GM13977 (cell line): ENCODE measurements around the gene RFWD3.
"Not testable (repeated sequence)": the region's sequence is repeated elsewhere in the genome, so short reads cannot be mapped to it uniquely, and the experiment has no call there.

ENCODE experiments used
- DNase-seq: peaks from one replicate; pipeline ENCODE4 v3.0.0; 2012; ENCODE audit warnings: low spot score
- in situ Hi-C: fragments of 300-500 bp; cut with MboI; formaldehyde crosslinking; loops from one replicate; pipeline ENCODE4 v1.12.0; 2022; ENCODE audit warnings: low sequenced_read_pairs, low pct_unique_long_range_greater_than_20kb, mixed read lengths, inconsistent platforms; ENCODE audit not compliant: unreplicated experiment
- TF ChIP-seq, protein P1 (sequence below): IDR thresholded peaks from 2 replicates; pipeline ENCODE4 v1.5.1; 2012; ENCODE audit warnings: mild to moderate bottlenecking, control low read depth; ENCODE audit not compliant: insufficient read depth; ENCODE audit errors: extremely low read depth, missing control alignments

Gene RFWD3

DNA sequence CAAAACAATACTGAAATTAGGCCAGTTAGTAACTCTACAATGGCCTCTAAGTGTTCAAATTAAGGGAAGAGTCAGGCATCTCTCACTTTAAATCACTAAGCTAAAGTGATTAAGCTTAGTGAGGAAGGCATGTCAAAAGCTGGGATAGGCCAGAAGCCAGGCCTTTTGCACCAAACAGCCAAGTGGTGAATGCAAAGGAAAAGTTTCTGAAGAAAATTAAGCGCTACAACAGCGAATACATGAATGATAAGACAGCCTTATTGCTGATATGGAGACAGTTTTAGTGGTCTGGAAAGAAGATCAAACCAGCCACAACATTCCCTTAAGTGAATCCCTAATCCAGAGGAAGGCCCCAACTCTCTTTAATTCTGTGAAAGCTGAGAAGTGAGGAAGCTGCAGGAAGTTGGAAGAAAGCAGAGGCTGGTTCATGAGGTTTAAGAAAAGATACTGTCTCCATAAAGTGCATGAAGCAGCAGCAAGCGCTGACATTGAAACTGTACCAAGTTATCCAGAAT is 12.1 kb downstream of the RFWD3 start:
- DNase-seq: no peak
- TF ChIP-seq, protein P1, sequence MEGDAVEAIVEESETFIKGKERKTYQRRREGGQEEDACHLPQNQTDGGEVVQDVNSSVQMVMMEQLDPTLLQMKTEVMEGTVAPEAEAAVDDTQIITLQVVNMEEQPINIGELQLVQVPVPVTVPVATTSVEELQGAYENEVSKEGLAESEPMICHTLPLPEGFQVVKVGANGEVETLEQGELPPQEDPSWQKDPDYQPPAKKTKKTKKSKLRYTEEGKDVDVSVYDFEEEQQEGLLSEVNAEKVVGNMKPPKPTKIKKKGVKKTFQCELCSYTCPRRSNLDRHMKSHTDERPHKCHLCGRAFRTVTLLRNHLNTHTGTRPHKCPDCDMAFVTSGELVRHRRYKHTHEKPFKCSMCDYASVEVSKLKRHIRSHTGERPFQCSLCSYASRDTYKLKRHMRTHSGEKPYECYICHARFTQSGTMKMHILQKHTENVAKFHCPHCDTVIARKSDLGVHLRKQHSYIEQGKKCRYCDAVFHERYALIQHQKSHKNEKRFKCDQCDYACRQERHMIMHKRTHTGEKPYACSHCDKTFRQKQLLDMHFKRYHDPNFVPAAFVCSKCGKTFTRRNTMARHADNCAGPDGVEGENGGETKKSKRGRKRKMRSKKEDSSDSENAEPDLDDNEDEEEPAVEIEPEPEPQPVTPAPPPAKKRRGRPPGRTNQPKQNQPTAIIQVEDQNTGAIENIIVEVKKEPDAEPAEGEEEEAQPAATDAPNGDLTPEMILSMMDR: no peak
- in situ Hi-C loops: no loop called here

DNA sequence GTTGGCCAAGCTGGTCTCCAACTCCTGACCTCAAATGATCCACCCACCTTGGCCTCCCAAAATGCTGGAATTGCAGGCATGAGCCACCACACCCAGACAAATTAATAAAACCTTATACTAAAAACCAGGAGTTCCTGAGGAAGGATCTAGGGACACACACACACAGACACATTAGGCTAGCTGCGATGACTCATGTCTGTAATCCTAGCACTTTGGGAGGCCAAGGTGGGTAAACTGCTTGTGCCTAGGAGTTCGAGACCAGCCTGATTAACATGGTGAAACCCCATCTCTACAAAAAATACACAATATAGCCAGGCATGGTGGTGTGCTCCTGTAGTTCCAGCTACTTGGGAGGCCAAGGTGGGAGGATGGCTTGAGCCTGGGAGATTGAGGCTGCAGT is 13.8 kb downstream of the RFWD3 start:
- DNase-seq, in situ Hi-C loops: not testable (repeated sequence)

DNA sequence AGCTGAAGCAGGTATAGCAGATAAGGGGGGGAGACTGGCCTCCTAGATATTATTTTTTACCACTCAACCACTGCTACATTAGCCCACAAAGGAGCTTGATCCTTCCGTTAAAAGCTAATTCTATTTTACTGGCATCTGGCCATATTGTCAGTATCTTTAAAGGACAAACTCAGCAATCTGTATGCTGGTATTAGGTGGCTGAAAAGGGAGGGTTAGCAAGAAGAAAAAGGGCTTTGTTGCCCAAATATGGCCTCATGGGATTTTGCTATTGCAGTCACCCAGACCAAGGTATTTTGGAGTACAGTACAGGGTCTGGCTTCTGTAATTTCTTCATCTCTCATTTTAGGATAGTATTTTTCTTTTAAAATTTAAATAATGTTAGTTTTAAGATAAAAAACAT is 14.4 kb downstream of the RFWD3 start:
- TF ChIP-seq, protein P1: no peak
- in situ Hi-C loops: no loop called here
- no peak for DNase-seq

DNA sequence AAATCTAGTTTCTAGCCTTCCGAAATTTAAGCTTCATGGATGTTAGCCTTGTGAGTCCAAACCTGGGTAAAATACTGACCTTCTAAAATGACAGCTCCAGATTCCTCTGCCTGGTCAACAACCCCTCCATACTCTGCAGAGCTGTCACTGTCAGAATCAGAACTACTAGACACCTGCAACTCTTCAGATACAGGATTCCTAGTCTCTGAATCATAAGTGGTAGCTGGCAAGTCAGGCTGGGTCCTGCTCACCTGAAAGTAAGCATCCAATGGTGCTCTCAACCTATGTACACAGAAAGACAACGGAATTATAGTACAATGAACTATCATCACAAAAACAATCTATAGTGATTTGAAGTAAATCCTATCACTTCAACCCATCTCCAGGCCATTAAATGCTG is 14.8 kb downstream of the RFWD3 start:
- in situ Hi-C loops: no loop called here
- no peak for DNase-seq
- TF ChIP-seq, protein P1: no peak

DNA sequence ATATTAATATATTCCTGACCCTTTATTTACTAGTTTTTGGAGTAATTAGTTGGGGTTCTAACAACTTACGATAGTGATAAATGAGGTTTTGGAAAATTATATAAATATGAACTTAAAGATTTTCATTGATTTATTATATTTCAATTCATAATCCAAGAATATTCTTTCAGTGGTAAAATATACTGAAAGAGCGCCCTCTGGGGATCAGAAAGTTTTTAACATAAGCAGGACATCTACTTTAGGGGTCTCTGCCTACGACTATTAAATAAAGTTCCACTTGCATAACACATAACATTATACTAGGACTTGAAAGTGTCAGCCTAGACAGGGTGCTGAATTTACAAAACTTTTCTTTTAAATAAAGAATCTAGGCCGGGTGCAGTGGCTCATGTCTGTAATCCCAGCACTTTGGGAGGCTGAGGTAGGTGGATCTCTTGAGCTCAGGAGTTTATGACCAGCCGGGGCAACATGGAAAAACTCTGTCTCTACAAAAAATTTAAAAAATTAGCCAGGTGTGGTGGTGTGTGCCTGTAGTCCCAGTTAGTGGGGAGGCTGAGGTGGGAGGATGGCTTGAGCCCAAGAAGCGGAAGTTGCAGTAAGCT is 15.6 kb downstream of the RFWD3 start:
- TF ChIP-seq, protein P1: peak; percentile 40
- in situ Hi-C loops: no loop called here
- DNase-seq: no peak

DNA sequence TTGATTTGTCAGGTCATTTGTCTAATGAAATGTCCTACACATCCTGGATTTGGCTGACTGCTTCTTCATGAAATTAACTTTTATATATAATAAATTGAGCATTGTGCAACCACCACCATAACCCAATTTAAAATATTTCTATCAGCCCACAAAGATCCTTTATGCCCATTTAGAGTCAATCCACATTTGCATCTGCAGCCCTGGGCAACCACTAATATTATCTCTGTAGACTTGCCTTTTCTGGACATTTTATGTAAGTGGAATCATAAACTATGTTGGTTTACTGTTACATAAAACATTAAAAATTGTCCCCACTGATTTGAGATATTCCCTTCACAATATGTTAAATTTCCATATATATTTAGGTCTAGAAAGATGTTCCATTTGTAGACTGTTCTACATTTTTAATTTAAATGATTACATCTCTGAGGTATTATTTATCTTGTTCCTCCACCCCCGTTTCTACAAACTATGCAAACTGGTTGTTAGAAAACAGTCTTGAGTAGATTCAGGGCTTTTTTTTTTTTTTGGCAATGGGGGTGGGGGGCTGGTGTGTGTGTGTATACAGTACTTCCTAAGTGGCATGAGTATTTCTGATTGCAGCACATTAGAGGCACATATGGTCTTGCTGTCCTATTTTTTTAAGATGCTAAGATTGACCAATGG is 16.7 kb downstream of the RFWD3 start:
- in situ Hi-C loops: loop anchor here (25.0 kb wide), 1 partner anchor 338 kb away; no protein-coding TSS in a partner anchor
- DNase-seq: no peak
- TF ChIP-seq, protein P1: no peak

DNA sequence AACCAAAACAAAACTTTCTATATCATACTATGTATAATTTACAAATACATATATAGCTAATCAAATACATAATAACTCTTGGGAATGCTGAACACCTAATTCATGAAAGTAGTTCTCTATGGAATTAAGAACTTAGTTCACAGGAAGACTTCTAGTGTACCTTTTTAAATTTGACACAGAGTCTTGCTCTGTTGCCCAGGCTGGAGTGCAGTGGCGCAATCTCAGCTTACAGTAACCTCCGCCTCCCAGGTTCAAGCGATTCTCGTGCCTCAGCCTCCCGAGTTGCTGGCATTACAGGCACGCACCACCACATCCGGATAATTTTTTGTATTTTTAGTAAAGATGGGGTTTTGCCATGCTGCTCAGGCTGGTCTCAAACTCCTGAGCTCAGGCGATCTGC is 24.7 kb downstream of the RFWD3 start:
- no peak for DNase-seq
- TF ChIP-seq, protein P1: no peak
- in situ Hi-C loops: loop anchor here (25.0 kb wide), 1 partner anchor 330 kb away; no protein-coding TSS in a partner anchor
